Medulla oblongata (tissue), 1 donor: ENCODE data around the gene UNC13C.
A peak's percentile ranks its signal among the peaks of the same experiment; 100 is the strongest.

Experiments used
- DNase-seq: peaks from one replicate; pipeline ENCODE4 v3.0.0-alpha.2; 2015; ENCODE audit errors: extremely low spot score

UNC13C gene

GRCh38 chr15:54017959-54018358 lies 39.7 kb downstream of the UNC13C start:
- no peak for DNase-seq

DNA sequence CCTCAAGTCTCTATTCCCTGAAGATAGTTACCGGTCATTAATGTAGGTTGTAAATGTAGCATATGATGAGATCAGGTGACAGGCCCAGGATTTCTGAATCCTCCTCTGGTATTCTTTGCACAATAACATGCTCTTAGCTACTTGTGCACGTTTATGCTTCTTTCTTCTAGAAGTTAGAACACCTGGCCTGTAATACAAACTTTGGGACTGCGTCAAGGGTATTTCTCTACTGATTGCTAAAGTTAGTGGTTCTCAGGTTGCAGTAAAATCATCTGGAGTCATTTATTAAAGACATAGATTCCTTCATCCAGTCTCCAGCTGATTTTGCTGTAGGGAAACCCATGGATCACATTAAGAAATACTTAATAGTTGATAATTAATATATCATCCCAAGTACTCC lies 48.0 kb downstream of the UNC13C start:
- no peak for DNase-seq

GRCh38 chr15:54026891-54027290 lies 48.6 kb downstream of the UNC13C start:
- DNase-seq = no peak

GRCh38 chr15:54029081-54029480 lies 50.8 kb downstream of the UNC13C start:
- DNase-seq = no peak

DNA sequence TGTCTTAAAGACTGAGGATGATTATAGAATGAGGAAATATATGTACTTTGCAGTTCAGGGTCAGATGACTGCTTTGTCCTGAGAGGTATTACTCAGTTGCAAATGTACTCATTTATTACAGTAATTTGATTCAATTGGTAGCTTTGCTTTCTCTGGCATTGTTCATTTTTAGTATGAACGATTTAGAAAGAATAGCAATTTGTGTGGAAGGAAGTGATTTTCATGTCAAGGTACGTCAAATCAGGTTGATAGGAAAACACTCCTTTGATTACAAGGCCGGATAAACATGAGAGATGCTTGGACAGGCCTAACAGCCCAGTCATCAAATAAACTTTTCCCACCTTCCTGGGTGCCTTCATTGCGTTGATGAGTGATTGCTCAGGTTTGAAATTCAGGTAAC lies 53.8 kb downstream of the UNC13C start:
- no peak for DNase-seq

GRCh38 chr15:54033356-54033860 lies 55.2 kb downstream of the UNC13C start:
- no peak for DNase-seq

DNA sequence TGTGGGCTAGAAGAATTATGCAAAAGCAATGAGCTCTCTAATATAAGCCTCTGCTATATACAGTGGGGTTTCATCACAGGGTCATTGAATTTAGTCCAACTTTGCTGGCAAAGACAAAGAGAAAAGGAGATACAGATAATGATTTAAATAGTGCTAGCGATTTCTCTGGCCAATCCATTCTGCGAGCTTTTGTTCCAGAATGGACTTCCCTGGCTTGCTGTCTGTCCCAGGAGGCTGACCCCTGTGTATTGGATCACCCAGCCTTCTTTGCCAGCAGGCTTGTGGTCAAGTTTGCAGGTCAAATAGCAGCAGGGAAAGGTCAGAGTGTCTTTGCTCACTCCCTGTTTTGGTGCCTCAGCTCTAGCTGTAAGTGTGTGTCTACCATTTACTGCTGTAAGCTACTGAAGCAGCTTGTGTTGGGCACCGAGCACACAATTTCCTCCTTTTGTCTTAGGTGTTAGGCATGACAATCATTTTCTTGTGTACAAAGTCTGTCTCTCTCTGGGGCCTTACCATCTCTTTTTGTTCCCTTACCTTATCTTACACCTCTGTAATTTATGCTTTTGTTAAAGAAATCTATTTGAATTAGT lies 55.7 kb downstream of the UNC13C start:
- DNase-seq = no peak

GRCh38 chr15:54035616-54036015 lies 57.4 kb downstream of the UNC13C start:
- no peak for DNase-seq

DNA sequence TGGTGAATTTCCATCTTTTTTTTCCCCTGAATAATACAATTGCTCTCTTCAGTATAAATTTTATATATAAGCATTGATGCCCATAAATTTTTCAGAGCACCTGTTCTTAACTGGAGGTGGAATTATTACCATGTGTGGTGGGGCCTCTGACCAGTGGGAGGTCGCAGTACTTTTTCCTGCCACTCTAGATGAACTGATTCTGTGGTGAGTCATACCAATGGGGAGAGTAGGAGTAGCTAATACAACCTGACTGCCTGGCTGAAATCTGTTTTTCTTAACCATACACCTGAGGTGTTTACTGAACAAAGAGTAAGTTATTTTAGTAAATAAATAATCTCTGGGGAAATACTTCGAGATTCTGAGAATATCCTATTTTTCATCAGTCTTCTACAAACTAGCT lies 67.2 kb downstream of the UNC13C start:
- no peak for DNase-seq

DNA sequence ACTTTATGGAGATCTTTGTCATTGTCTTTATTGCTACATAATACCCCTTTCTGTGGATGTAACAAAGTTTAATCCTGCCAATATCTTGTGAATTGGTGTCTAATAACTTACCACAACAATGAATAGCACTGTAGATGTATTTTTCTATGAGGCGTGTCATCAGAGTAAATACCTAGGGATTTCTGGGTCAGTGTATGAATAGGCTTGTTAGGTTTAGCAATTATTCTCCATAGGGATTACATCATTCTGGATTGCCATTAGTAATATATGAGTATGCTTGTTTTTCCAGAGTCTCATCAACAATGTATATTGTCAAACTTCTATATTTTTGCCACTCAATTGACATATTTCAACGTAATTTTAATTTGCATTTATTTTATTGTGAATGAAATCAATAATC lies 67.9 kb downstream of the UNC13C start:
- DNase-seq = no peak

DNA sequence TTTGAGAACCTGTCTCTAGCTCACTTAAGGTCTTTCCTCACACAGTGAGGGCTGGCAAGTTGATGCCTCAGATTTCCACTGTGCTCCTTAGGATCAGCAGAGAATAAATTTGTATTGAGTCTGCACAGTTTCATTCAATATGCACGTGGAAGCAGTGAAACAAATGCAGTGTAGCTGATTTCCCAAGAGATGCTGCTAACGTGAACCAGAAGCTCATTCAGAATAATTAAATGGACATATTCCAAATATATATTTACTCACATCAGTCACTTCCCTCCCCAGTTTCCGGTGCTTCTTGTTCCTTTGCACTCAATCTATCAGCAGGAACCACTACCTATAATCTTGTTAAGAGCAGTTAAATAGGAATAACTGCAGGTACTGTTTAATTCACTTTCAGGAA lies 86.1 kb downstream of the UNC13C start:
- DNase-seq = no peak

- no peak for DNase-seq
Observed at GRCh38 chr15:54066403-54066802, 88.2 kb downstream of the UNC13C start.

DNA sequence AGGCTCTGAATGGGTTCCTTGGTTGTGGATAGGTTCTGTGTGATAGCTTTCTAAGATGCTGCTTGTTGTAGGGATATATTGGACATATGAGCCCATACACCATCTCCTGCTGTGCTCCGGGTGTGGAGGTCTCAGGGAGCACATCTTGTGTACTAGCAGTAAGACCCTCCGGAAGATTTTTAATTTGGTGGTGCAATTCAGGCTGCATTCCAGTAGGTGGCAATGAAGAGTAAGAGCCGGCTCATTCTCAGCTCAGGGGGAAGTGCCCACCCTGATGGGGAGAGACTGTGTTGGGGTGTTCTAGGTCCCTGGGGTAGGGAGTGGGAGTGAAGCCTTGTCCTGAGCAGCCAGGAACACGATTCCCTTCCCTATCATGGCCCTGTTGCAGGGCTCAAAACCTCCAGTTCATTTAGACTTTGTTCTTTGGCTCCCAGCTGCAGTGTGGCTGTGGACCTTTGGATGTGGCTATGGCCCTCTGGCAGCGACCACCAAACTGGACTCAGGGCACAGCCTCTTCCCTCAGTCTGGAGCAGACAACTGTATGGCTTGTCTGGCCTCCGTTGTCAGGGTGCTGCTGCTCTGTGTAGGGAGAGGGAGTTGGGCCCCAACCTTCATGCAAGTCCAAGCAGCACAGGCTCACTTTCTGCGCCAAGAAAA lies 104.7 kb downstream of the UNC13C start:
- DNase-seq = peak; percentile 6

GRCh38 chr15:54083501-54083900 lies 105.3 kb downstream of the UNC13C start:
- no peak for DNase-seq

DNA sequence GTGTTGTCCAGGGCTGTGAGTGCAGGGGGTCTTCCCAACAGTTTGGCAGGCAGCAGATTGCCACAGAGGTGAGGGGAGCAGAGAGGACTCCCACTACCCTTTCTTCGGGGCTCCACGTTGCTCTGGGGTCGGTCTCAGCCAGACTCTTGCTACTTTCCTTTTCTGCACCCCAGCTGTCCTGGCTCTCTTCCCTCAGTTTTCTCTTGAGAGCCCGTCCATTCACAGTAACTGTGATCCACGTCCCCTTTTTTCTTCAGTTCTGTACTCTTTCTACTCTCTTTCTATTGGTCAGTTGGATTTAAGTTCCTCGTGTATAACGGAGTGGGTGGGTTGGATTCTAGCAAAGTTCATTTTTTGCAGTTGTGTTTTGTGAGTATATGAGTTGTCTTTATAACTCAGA lies 105.8 kb downstream of the UNC13C start:
- no peak for DNase-seq

DNA sequence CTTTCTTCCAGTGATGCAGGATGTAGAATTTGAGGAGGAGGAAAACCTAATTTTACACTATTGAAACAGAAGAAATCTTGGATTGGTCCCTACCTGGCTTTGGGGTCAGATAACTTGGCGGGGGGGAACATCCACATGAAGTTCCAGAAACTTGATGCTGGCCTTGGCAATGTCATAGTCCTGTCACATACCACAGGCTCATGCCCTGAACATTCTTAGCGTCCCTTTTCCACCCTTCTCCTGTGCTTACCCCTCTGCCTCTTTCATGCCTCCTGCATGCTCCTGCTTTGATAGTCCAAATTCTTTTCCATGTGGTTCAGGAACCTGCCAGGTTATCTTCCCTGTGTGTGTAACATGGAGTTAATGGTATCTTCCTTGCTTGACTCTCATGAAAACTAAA lies 110.6 kb downstream of the UNC13C start:
- no peak for DNase-seq

DNA sequence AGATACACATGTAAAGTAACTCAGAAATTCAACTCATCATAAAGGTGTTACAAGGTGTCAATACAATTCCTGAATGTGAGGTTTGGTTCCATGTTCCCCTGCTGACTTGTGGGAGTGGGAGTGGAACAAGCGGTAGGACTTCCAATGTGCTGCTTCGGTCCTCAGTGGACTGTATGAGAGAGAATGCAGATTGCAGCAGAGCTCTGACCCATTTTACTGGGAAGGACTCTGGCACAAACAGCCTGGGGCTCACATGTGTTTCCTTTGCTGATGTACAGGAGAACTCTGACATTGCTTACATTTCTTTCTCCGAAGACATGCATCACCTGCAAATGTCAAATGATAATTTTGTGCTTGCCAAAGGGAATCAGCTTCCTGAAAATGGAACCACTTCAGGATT lies 111.5 kb downstream of the UNC13C start:
- DNase-seq = no peak

GRCh38 chr15:54091651-54092050 lies 113.4 kb downstream of the UNC13C start:
- no peak for DNase-seq

GRCh38 chr15:54094661-54095060 lies 116.4 kb downstream of the UNC13C start:
- DNase-seq = no peak

DNA sequence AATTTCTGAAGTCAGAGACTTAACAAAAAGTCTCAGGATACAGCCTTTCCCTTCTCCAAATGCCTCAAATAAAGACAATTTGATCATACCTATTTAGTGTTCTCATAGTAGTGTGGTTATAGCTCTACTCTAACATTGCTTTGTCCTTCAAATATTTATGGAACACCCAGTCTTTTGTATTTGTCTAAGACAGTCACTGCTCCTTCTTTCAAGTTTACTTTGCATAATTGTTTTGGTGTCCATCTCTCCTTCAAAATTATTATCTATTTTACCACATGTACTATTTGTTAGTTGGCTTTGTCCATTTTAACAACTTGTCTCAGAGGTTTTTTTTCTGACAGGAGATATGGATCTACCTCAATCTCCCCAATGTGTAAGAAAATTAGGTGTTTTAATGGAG lies 118.8 kb downstream of the UNC13C start:
- DNase-seq = no peak

GRCh38 chr15:54099010-54099409 lies 120.8 kb downstream of the UNC13C start:
- DNase-seq = no peak

DNA sequence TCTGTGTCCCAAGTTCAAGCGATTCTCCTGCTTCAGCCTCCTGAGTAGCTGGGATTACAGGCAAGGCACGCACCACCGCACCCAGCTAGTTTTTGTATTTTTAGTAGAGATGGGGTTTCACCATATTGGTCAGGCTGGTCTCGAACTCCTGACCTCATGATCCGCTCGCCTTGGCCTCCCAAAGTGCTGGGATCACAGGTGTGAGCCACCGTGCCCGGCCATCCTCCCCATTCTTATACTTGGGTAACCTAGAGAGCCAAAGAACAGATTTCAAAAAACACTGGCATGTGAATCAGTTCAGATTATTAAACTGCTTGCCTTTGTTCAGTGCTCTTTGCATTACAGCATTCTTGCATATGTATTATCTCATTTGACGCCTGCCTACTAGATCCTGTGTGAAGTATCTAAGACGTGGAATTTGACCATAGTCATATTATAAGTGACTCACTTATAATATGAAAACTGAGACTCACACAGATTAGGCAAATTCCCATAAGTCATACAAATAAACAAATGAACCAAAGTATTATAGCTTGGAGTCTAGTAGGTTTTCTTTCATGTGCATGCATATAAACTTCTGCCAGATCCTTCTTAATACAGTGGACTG lies 123.5 kb downstream of the UNC13C start:
- DNase-seq = no peak

DNA sequence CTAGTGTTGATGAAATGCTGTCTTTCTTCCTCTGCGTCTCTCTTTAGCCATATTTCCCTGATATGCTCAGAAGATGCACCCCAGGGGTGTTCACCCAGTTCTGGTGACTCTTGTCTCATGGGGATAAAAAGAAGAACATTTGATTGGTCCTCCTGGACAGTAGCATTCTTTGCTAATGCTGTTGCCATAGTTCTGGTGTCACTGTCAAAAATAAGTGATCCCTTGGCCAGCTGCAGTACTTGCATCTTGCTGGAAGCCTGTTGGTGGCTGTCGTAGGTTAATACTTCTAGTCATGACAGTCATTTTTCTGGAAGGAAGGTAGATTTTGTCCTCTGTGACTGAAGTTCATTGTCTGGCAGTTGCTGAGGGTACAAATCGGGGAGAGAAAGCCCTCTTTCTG lies 124.5 kb downstream of the UNC13C start:
- no peak for DNase-seq
